Activated CD4-positive, alpha-beta memory T cell treated with anti-CD3 and anti-CD28 coated beads for 36 hours (primary cell): ENCODE results near the gene NSG2. TPM values are rescaled to one million over a fixed set of nuclear protein-coding genes. Genes with fewer than 3 reads are reported as not detected.

Experiments used
- CTCF ChIA-PET: fragments of 350-600 bp; sonication (Branson Sonifier 250); formaldehyde crosslinking; loops from one replicate; lab custom pipeline; 2021; ENCODE audit warnings: antibody characterized with exemption, inconsistent platforms; lab: Charles Lee
- POLR2A ChIA-PET: fragments of 350-600 bp; sonication (Branson Sonifier 250); formaldehyde crosslinking; loops from one replicate; lab custom pipeline; 2021; ENCODE audit warnings: antibody characterized with exemption; lab: Charles Lee
- DNase-seq: peaks from one replicate; pipeline ENCODE4 v3.0.0-alpha.2; 2020
- H3K27ac Mint-ChIP-seq: one replicate; pipeline ENCODE4 v1.8.0; 2021; ENCODE audit warnings: mixed read lengths
- H3K27me3 Mint-ChIP-seq: one replicate; pipeline ENCODE4 v1.8.0; 2021; ENCODE audit warnings: mixed read lengths
- H3K36me3 Mint-ChIP-seq: one replicate; pipeline ENCODE4 v1.8.0; 2021; ENCODE audit warnings: mixed read lengths
- H3K4me1 Mint-ChIP-seq: one replicate; pipeline ENCODE4 v1.8.0; 2021; ENCODE audit warnings: low read depth, mixed read lengths
- H3K4me3 Mint-ChIP-seq: one replicate; pipeline ENCODE4 v1.8.0; 2021; ENCODE audit warnings: mild to moderate bottlenecking, mixed read lengths
- H3K9me3 Mint-ChIP-seq: one replicate; pipeline ENCODE4 v1.8.0; 2021; ENCODE audit warnings: mixed read lengths
- intact Hi-C: fragments of 100-400 bp; cut with micrococcal nuclease; formaldehyde crosslinking; loops from one replicate; pipeline ENCODE4 v1.15.1; 2023
- total RNA-seq, 2 experiments: library from RNA; stranded (reverse); gene quantifications; one replicate each; pipeline ENCODE4 v1.2.3, GENCODE V29; 2021

Gene NSG2
- total RNA-seq, 2 experiments from 2014 or later = not detected

GRCh38 chr5:174065528-174066197 is 20.2 kb downstream of the NSG2 start:
- Mint-ChIP-seq H3K27me3 (peaks cover 19% of the 10 kb centered on the region), H3K27ac (no peak overlapping the region), H3K9me3 (peaks cover 2% of the 10 kb centered on the region), H3K4me1 (no peaks in the 10 kb centered on the region), H3K36me3 (no peaks in the 10 kb centered on the region), H3K4me3 (no peak overlapping the region)
- ChIA-PET POLR2A (no interaction called here), CTCF (no interaction called here)
- intact Hi-C loops = no loop called here
- no peak for DNase-seq

- H3K4me1 Mint-ChIP-seq = no peaks in the 10 kb centered on the region
- intact Hi-C loops = no loop called here
- no peaks in the 10 kb centered on the region for H3K36me3 Mint-ChIP-seq
- H3K27me3 Mint-ChIP-seq = peaks cover 16% of the 10 kb centered on the region
- POLR2A ChIA-PET = no interaction called here
- DNase-seq = no peak
- H3K9me3 Mint-ChIP-seq = no peaks in the 10 kb centered on the region
- H3K27ac Mint-ChIP-seq = no peak overlapping the region
- CTCF ChIA-PET = no interaction called here
- H3K4me3 Mint-ChIP-seq = no peak overlapping the region
Measured at GRCh38 chr5:174067499-174067898, 22.0 kb downstream of the NSG2 start.

GRCh38 chr5:174071484-174071883 is 26.0 kb downstream of the NSG2 start:
- no peaks in the 10 kb centered on the region for H3K36me3 Mint-ChIP-seq
- CTCF ChIA-PET = no interaction called here
- no peaks in the 10 kb centered on the region for H3K27me3 Mint-ChIP-seq
- no peak overlapping the region for H3K4me3 Mint-ChIP-seq
- intact Hi-C loops = no loop called here
- H3K9me3 Mint-ChIP-seq = no peaks in the 10 kb centered on the region
- no peak for DNase-seq
- H3K27ac Mint-ChIP-seq = no peak overlapping the region
- H3K4me1 Mint-ChIP-seq = no peaks in the 10 kb centered on the region
- POLR2A ChIA-PET = no interaction called here

GRCh38 chr5:174073122-174073660 is 27.7 kb downstream of the NSG2 start:
- H3K4me3 Mint-ChIP-seq = no peak overlapping the region
- POLR2A ChIA-PET = no interaction called here
- no peak for DNase-seq
- no peak overlapping the region for H3K27ac Mint-ChIP-seq
- H3K9me3 Mint-ChIP-seq = no peaks in the 10 kb centered on the region
- CTCF ChIA-PET = no interaction called here
- H3K4me1 Mint-ChIP-seq = no peaks in the 10 kb centered on the region
- H3K27me3 Mint-ChIP-seq = no peaks in the 10 kb centered on the region
- intact Hi-C loops = no loop called here
- no peaks in the 10 kb centered on the region for H3K36me3 Mint-ChIP-seq

GRCh38 chr5:174074369-174074768 is 28.9 kb downstream of the NSG2 start:
- H3K9me3 Mint-ChIP-seq = no peaks in the 10 kb centered on the region
- H3K27me3 Mint-ChIP-seq = no peaks in the 10 kb centered on the region
- ChIA-PET POLR2A (no interaction called here), CTCF (no interaction called here)
- no peak overlapping the region for H3K27ac Mint-ChIP-seq
- no peaks in the 10 kb centered on the region for H3K36me3 Mint-ChIP-seq
- H3K4me1 Mint-ChIP-seq = no peaks in the 10 kb centered on the region
- no peak overlapping the region for H3K4me3 Mint-ChIP-seq
- no peak for DNase-seq
- intact Hi-C loops = no loop called here

- H3K9me3 Mint-ChIP-seq = no peaks in the 10 kb centered on the region
- no peaks in the 10 kb centered on the region for H3K4me1 Mint-ChIP-seq
- no peak overlapping the region for H3K27ac Mint-ChIP-seq
- ChIA-PET POLR2A (no interaction called here), CTCF (no interaction called here)
- no peaks in the 10 kb centered on the region for H3K36me3 Mint-ChIP-seq
- DNase-seq = no peak
- no peak overlapping the region for H3K4me3 Mint-ChIP-seq
- intact Hi-C loops = no loop called here
- H3K27me3 Mint-ChIP-seq = peaks cover 3% of the 10 kb centered on the region
Measured at GRCh38 chr5:174078416-174078815, 32.9 kb downstream of the NSG2 start.

GRCh38 chr5:174082286-174082685 is 36.8 kb downstream of the NSG2 start:
- no peak overlapping the region for H3K4me3 Mint-ChIP-seq
- no peak overlapping the region for H3K27ac Mint-ChIP-seq
- peaks cover 3% of the 10 kb centered on the region for H3K27me3 Mint-ChIP-seq
- H3K9me3 Mint-ChIP-seq = no peaks in the 10 kb centered on the region
- no peaks in the 10 kb centered on the region for H3K36me3 Mint-ChIP-seq
- DNase-seq = no peak
- POLR2A ChIA-PET = no interaction called here
- CTCF ChIA-PET = no interaction called here
- H3K4me1 Mint-ChIP-seq = no peaks in the 10 kb centered on the region
- intact Hi-C loops = no loop called here

GRCh38 chr5:174083056-174083827 is 37.7 kb downstream of the NSG2 start:
- H3K4me1 Mint-ChIP-seq = no peaks in the 10 kb centered on the region
- H3K27ac Mint-ChIP-seq = no peak overlapping the region
- ChIA-PET CTCF (no interaction called here), POLR2A (no interaction called here)
- H3K9me3 Mint-ChIP-seq = no peaks in the 10 kb centered on the region
- H3K27me3 Mint-ChIP-seq = peaks cover 3% of the 10 kb centered on the region
- H3K4me3 Mint-ChIP-seq = no peak overlapping the region
- intact Hi-C loops = no loop called here
- no peaks in the 10 kb centered on the region for H3K36me3 Mint-ChIP-seq
- DNase-seq = no peak

GRCh38 chr5:174084691-174085154 is 39.2 kb downstream of the NSG2 start:
- intact Hi-C loops = no loop called here
- POLR2A ChIA-PET = interaction anchor here (0.7 kb wide), 1 partner anchor 29 kb away, joined by 3 read pairs; no protein-coding TSS in a partner anchor
- H3K4me1 Mint-ChIP-seq = no peaks in the 10 kb centered on the region
- H3K27me3 Mint-ChIP-seq = peaks cover 6% of the 10 kb centered on the region
- CTCF ChIA-PET = no interaction called here
- no peaks in the 10 kb centered on the region for H3K36me3 Mint-ChIP-seq
- H3K27ac Mint-ChIP-seq = no peak overlapping the region
- H3K4me3 Mint-ChIP-seq = no peak overlapping the region
- no peaks in the 10 kb centered on the region for H3K9me3 Mint-ChIP-seq
- DNase-seq = no peak

- H3K36me3 Mint-ChIP-seq = no peaks in the 10 kb centered on the region
- H3K4me3 Mint-ChIP-seq = no peak overlapping the region
- no peaks in the 10 kb centered on the region for H3K9me3 Mint-ChIP-seq
- H3K27me3 Mint-ChIP-seq = peaks cover 14% of the 10 kb centered on the region
- no peak overlapping the region for H3K27ac Mint-ChIP-seq
- DNase-seq = no peak
- H3K4me1 Mint-ChIP-seq = no peaks in the 10 kb centered on the region
- CTCF ChIA-PET = no interaction called here
- intact Hi-C loops = no loop called here
- POLR2A ChIA-PET = no interaction called here
Measured at GRCh38 chr5:174086751-174087150, 41.2 kb downstream of the NSG2 start.

- no peak for DNase-seq
- CTCF ChIA-PET = no interaction called here
- POLR2A ChIA-PET = no interaction called here
- H3K9me3 Mint-ChIP-seq = no peaks in the 10 kb centered on the region
- H3K4me1 Mint-ChIP-seq = no peaks in the 10 kb centered on the region
- no peak overlapping the region for H3K4me3 Mint-ChIP-seq
- intact Hi-C loops = no loop called here
- H3K27ac Mint-ChIP-seq = no peak overlapping the region
- peaks cover 13% of the 10 kb centered on the region for H3K27me3 Mint-ChIP-seq
- H3K36me3 Mint-ChIP-seq = no peaks in the 10 kb centered on the region
Measured at GRCh38 chr5:174087783-174088182, 42.3 kb downstream of the NSG2 start.

GRCh38 chr5:174090129-174090528 is 44.6 kb downstream of the NSG2 start:
- Mint-ChIP-seq H3K4me1 (no peaks in the 10 kb centered on the region), H3K27ac (no peak overlapping the region), H3K9me3 (no peaks in the 10 kb centered on the region), H3K4me3 (no peak overlapping the region), H3K27me3 (peaks cover 11% of the 10 kb centered on the region), H3K36me3 (no peaks in the 10 kb centered on the region)
- ChIA-PET CTCF (no interaction called here), POLR2A (no interaction called here)
- no peak for DNase-seq
- intact Hi-C loops = no loop called here
